Activated naive CD8-positive, alpha-beta T cell (primary cell): ENCODE results near the gene FUNDC2.
"Not testable (repeated sequence)": the region's sequence is repeated elsewhere in the genome, so short reads cannot be mapped to it uniquely, and the experiment has no call there.

ENCODE experiments used
- H3K27ac Mint-ChIP-seq: one replicate; pipeline ENCODE4 v1.8.0; 2021; ENCODE audit warnings: mixed read lengths
- H3K27me3 Mint-ChIP-seq: one replicate; pipeline ENCODE4 v1.8.0; 2021; ENCODE audit warnings: mixed read lengths
- H3K36me3 Mint-ChIP-seq: one replicate; pipeline ENCODE4 v1.8.0; 2021; ENCODE audit warnings: mixed read lengths
- H3K4me1 Mint-ChIP-seq: one replicate; pipeline ENCODE4 v1.8.0; 2021; ENCODE audit warnings: low read depth, mixed read lengths
- H3K4me3 Mint-ChIP-seq: one replicate; pipeline ENCODE4 v1.8.0; 2021; ENCODE audit warnings: mild to moderate bottlenecking, mixed read lengths
- H3K9me3 Mint-ChIP-seq: one replicate; pipeline ENCODE4 v1.8.0; 2021; ENCODE audit warnings: low read depth, mixed read lengths

Gene FUNDC2

GRCh38 chrX:155006379-155006778 is 20.3 kb upstream of the FUNDC2 start:
- H3K27ac Mint-ChIP-seq, H3K9me3 Mint-ChIP-seq, H3K4me3 Mint-ChIP-seq, H3K27me3 Mint-ChIP-seq, H3K36me3 Mint-ChIP-seq, H3K4me1 Mint-ChIP-seq: not testable (repeated sequence)

- not testable (repeated sequence) for H3K4me1 Mint-ChIP-seq, H3K27me3 Mint-ChIP-seq, H3K36me3 Mint-ChIP-seq, H3K9me3 Mint-ChIP-seq, H3K4me3 Mint-ChIP-seq, H3K27ac Mint-ChIP-seq
These were observed 19.6 kb upstream of the FUNDC2 start for GRCh38 chrX:155006913-155007671.

- H3K4me1 Mint-ChIP-seq, H3K36me3 Mint-ChIP-seq, H3K4me3 Mint-ChIP-seq, H3K9me3 Mint-ChIP-seq, H3K27me3 Mint-ChIP-seq, H3K27ac Mint-ChIP-seq: not testable (repeated sequence)
These were observed 18.1 kb upstream of the FUNDC2 start for GRCh38 chrX:155008578-155008977.

GRCh38 chrX:155009994-155010472 is 16.6 kb upstream of the FUNDC2 start:
- Mint-ChIP-seq H3K36me3 (no peaks in the 10 kb centered on the region), H3K27me3 (no peaks in the 10 kb centered on the region), H3K27ac (no peak overlapping the region), H3K4me1 (peaks cover 2% of the 10 kb centered on the region), H3K9me3 (no peaks in the 10 kb centered on the region), H3K4me3 (no peak overlapping the region)

GRCh38 chrX:155020591-155020990 is 6.1 kb upstream of the FUNDC2 start:
- Mint-ChIP-seq H3K9me3 (no peaks in the 10 kb centered on the region), H3K36me3 (no peaks in the 10 kb centered on the region), H3K4me3 (no peak overlapping the region), H3K27ac (no peak overlapping the region), H3K4me1 (peaks cover 3% of the 10 kb centered on the region), H3K27me3 (no peaks in the 10 kb centered on the region)

- H3K9me3 Mint-ChIP-seq, result no peaks in the 10 kb centered on the region
- H3K36me3 Mint-ChIP-seq, result no peaks in the 10 kb centered on the region
- H3K27me3 Mint-ChIP-seq, result no peaks in the 10 kb centered on the region
- H3K4me1 Mint-ChIP-seq, result peaks cover 3% of the 10 kb centered on the region
- no peak within 1 kb of the TSS for H3K27ac Mint-ChIP-seq
- H3K4me3 Mint-ChIP-seq, result no peak within 1 kb of the TSS
These were observed 4.1 kb upstream of the FUNDC2 start, which contains the start of gene F8 for GRCh38 chrX:155022585-155022984. TSS of gene F8 (minus strand) at chrX:155022723. CDS start at chrX:155022552, 171 bp downstream.

GRCh38 chrX:155023907-155024833 is 2.5 kb upstream of the FUNDC2 start:
- Mint-ChIP-seq H3K4me1 (peaks cover 13% of the 10 kb centered on the region), H3K4me3 (peak overlapping the region; percentile 52), H3K9me3 (no peaks in the 10 kb centered on the region)

GRCh38 chrX:155026420-155026726 is 271 bp upstream of the FUNDC2 start:
- H3K4me3 Mint-ChIP-seq, result peak overlapping the region; percentile 78
- H3K27me3 Mint-ChIP-seq, result no peaks in the 10 kb centered on the region
- peaks cover 22% of the 10 kb centered on the region for H3K4me1 Mint-ChIP-seq
- peak overlapping the region; percentile 69 for H3K27ac Mint-ChIP-seq
- H3K9me3 Mint-ChIP-seq, result no peaks in the 10 kb centered on the region
- H3K36me3 Mint-ChIP-seq, result peaks cover 3% of the 10 kb centered on the region

More at GRCh38 chrX:155023907-155024833, 2.5 kb upstream of the FUNDC2 start:
- Mint-ChIP-seq H3K36me3 (peaks cover 3% of the 10 kb centered on the region), H3K27me3 (no peaks in the 10 kb centered on the region), H3K27ac (no peak overlapping the region)

GRCh38 chrX:155027509-155028066 is 944 bp downstream of the FUNDC2 start:
- Mint-ChIP-seq H3K36me3 (peaks cover 3% of the 10 kb centered on the region), H3K27me3 (no peaks in the 10 kb centered on the region), H3K4me3 (peak overlapping the region; percentile 93), H3K4me1 (peaks cover 25% of the 10 kb centered on the region), H3K9me3 (no peaks in the 10 kb centered on the region), H3K27ac (peak overlapping the region; percentile 96)

GRCh38 chrX:155028129-155028528 is 1.5 kb downstream of the FUNDC2 start:
- peaks cover 25% of the 10 kb centered on the region for H3K4me1 Mint-ChIP-seq
- peak overlapping the region; percentile 96 for H3K27ac Mint-ChIP-seq
- H3K27me3 Mint-ChIP-seq, result no peaks in the 10 kb centered on the region
- no peaks in the 10 kb centered on the region for H3K9me3 Mint-ChIP-seq
- H3K4me3 Mint-ChIP-seq, result peak overlapping the region; percentile 93
- peaks cover 3% of the 10 kb centered on the region for H3K36me3 Mint-ChIP-seq

GRCh38 chrX:155028877-155029291 is 2.2 kb downstream of the FUNDC2 start:
- Mint-ChIP-seq H3K27me3 (no peaks in the 10 kb centered on the region), H3K9me3 (no peaks in the 10 kb centered on the region), H3K4me1 (peaks cover 29% of the 10 kb centered on the region), H3K27ac (peak overlapping the region; percentile 34), H3K36me3 (peaks cover 3% of the 10 kb centered on the region), H3K4me3 (peak overlapping the region; percentile 93)

- Mint-ChIP-seq H3K9me3 (no peaks in the 10 kb centered on the region), H3K27me3 (no peaks in the 10 kb centered on the region), H3K27ac (no peak overlapping the region), H3K4me1 (peaks cover 35% of the 10 kb centered on the region), H3K36me3 (peaks cover 16% of the 10 kb centered on the region), H3K4me3 (no peak overlapping the region)
These were observed 5.0 kb downstream of the FUNDC2 start for GRCh38 chrX:155031657-155032056.

- Mint-ChIP-seq H3K36me3 (peaks cover 15% of the 10 kb centered on the region), H3K27ac (no peak overlapping the region), H3K4me3 (no peak overlapping the region), H3K4me1 (peaks cover 42% of the 10 kb centered on the region), H3K27me3 (no peaks in the 10 kb centered on the region), H3K9me3 (no peaks in the 10 kb centered on the region)
These were observed 9.0 kb downstream of the FUNDC2 start for GRCh38 chrX:155035688-155036087.

- no peak overlapping the region for H3K4me3 Mint-ChIP-seq
- peaks cover 3% of the 10 kb centered on the region for H3K36me3 Mint-ChIP-seq
- no peaks in the 10 kb centered on the region for H3K27me3 Mint-ChIP-seq
These were observed 19.6 kb downstream of the FUNDC2 start for GRCh38 chrX:155046129-155046810.

More at GRCh38 chrX:155046129-155046810, 19.6 kb downstream of the FUNDC2 start:
- Mint-ChIP-seq H3K27ac (no peak overlapping the region), H3K9me3 (no peaks in the 10 kb centered on the region), H3K4me1 (peaks cover 34% of the 10 kb centered on the region)
